DOHH2 (cell line): ENCODE results near the gene ABLIM1.

Experiments used
- H3F3A ChIP-seq: fragments of 200-600 bp; sonication (generic), shearing (Covaris generic); 2 replicates; pipeline ENCODE4 v1.6.0; 2016; ENCODE audit warnings: antibody characterized with exemption, mild to moderate bottlenecking; ENCODE audit not compliant: control insufficient read depth, insufficient read depth
- H3K27ac ChIP-seq: fragments of 200-600 bp; sonication (generic); 2 replicates; pipeline ENCODE4 v1.5.1; 2014; ENCODE audit warnings: low read depth, mild to moderate bottlenecking, low read length, moderate library complexity
- H3K27me3 ChIP-seq: fragments of 200-600 bp; sonication (generic); 2 replicates; pipeline ENCODE4 v1.6.1; 2014; ENCODE audit warnings: mild to moderate bottlenecking, low read length, mixed read lengths; ENCODE audit not compliant: control insufficient read depth
- H3K36me3 ChIP-seq: fragments of 200-600 bp; sonication (generic); 2 replicates; pipeline ENCODE4 v1.6.1; 2014; ENCODE audit warnings: mild to moderate bottlenecking, low read length, moderate library complexity, mixed read lengths; ENCODE audit not compliant: control insufficient read depth
- H3K4me1 ChIP-seq: fragments of 200-600 bp; sonication (generic); 2 replicates; pipeline ENCODE4 v1.6.1; 2014; ENCODE audit warnings: mild to moderate bottlenecking, low read length, mixed read lengths; ENCODE audit not compliant: control insufficient read depth
- H3K4me2 ChIP-seq: fragments of 200-600 bp; sonication (generic); 2 replicates; pipeline ENCODE4 v1.6.0; 2014; ENCODE audit warnings: mild to moderate bottlenecking, low read length, moderate library complexity
- H3K4me3 ChIP-seq: fragments of 200-600 bp; sonication (generic); 2 replicates; pipeline ENCODE4 v1.5.1; 2014; ENCODE audit warnings: mild to moderate bottlenecking, low read length, mixed read lengths
- H3K79me2 ChIP-seq: fragments of 200-600 bp; sonication (generic); 2 replicates; pipeline ENCODE4 v1.6.1; 2014; ENCODE audit warnings: mild to moderate bottlenecking, low read length, mixed read lengths; ENCODE audit not compliant: control insufficient read depth
- H3K9me2 ChIP-seq: fragments of 200-600 bp; sonication (generic); replicated peaks from 2 replicates; pipeline ENCODE4 v1.6.1; 2014; ENCODE audit warnings: mild to moderate bottlenecking, low read length, mixed read lengths; ENCODE audit not compliant: control insufficient read depth
- H3K9me3 ChIP-seq: fragments of 200-600 bp; sonication (generic); 2 replicates; pipeline ENCODE4 v1.6.1; 2014; ENCODE audit warnings: antibody characterized with exemption, low read length, mixed read lengths; ENCODE audit not compliant: control insufficient read depth, insufficient read depth
- H4K20me1 ChIP-seq: fragments of 200-600 bp; sonication (generic); 2 replicates; pipeline ENCODE4 v1.6.0; 2014; ENCODE audit warnings: low read depth, mild to moderate bottlenecking, antibody characterized with exemption, low read length, moderate library complexity; ENCODE audit not compliant: control insufficient read depth, insufficient read depth
- EZH2phosphoT487 ChIP-seq: fragments of 200-600 bp; sonication (generic); IDR thresholded peaks from 2 replicates; pipeline ENCODE4 v1.6.1; 2017; ENCODE audit warnings: borderline replicate concordance, mild to moderate bottlenecking, antibody characterized with exemption, low read length, moderate library complexity, mixed read lengths
- TF ChIP-seq, protein P1 (sequence below): fragments of 200-600 bp; sonication (generic); IDR thresholded peaks from one replicate; pipeline ENCODE4 v1.5.1; 2014; ENCODE audit warnings: antibody characterized with exemption, mild to moderate bottlenecking, low read depth, low read length; ENCODE audit not compliant: poor library complexity, severe bottlenecking

Gene ABLIM1

DNA sequence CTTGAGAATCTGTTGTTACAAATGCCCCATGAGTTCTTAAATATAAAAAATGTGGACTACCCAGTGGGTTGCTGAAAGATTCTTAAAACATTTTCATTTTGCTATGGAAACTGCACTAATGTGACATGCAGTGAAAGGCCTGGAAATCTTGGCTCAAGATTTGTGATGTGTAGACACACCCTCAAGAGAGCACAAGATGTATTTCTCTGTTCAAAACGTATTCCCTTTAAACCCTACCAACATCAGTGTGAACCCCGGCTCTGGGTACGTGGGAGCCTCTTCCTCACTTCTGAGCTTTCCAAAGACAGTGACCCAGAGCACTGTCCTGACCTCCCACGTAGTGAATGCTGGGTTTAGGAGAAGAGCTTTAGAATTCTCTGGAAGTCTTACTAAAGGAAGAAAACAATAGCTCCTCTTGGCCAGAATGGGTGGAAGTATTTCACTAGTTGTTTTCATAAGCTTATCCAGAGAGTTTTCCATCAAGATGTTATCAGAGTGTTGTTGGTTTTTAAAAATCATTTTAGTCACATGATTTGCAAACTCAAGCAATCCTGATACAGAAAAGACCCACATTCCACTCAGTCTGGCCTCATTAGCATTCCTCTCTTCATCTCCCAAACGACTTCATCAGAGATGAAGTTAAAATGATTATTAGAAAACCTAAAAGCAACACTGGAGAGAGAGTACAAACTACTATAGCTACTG is 172.2 kb downstream of the ABLIM1 start:
- H3K79me2 ChIP-seq: peaks cover 12% of the 10 kb centered on the region
- H3K4me1 ChIP-seq: peaks cover 33% of the 10 kb centered on the region
- peaks cover 87% of the 10 kb centered on the region for H3K36me3 ChIP-seq
- no peak overlapping the region for H3K4me2 ChIP-seq
- H3K4me3 ChIP-seq: no peak overlapping the region
- H3K9me3 ChIP-seq: no peaks in the 10 kb centered on the region
- H3K9me2 ChIP-seq: no peaks in the 10 kb centered on the region
- 0 out of 2 replicates have a peak, but pooled peaks cover 5% of the 10 kb centered on the region for H3F3A ChIP-seq
- no peak for TF ChIP-seq EZH2phosphoT487
- TF ChIP-seq, protein P1, sequence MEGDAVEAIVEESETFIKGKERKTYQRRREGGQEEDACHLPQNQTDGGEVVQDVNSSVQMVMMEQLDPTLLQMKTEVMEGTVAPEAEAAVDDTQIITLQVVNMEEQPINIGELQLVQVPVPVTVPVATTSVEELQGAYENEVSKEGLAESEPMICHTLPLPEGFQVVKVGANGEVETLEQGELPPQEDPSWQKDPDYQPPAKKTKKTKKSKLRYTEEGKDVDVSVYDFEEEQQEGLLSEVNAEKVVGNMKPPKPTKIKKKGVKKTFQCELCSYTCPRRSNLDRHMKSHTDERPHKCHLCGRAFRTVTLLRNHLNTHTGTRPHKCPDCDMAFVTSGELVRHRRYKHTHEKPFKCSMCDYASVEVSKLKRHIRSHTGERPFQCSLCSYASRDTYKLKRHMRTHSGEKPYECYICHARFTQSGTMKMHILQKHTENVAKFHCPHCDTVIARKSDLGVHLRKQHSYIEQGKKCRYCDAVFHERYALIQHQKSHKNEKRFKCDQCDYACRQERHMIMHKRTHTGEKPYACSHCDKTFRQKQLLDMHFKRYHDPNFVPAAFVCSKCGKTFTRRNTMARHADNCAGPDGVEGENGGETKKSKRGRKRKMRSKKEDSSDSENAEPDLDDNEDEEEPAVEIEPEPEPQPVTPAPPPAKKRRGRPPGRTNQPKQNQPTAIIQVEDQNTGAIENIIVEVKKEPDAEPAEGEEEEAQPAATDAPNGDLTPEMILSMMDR: no peak
- H3K27me3 ChIP-seq: no peaks in the 10 kb centered on the region
- no peak overlapping the region for H3K27ac ChIP-seq
- no peaks in the 10 kb centered on the region for H4K20me1 ChIP-seq

DNA sequence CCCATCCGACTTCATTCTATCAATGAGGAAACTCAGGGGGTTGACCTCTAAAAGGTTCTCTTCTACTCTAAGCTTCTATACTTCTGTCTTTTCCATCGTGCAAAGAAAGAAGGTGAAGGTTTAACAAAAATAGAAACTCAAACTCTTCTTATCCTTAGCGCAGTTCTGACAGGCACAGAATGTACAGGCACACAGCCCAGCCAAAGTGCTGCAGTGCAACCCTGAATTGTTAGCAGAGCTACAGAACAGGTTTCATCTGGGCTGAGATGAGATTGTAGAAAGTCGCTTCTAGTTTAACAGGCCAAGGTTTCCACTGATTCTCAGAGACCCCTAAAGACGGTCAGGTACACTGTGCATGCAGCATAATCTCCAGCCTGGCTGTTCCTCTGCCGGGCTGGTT is 174.5 kb downstream of the ABLIM1 start:
- TF ChIP-seq EZH2phosphoT487: no peak
- TF ChIP-seq, protein P1: no peak
- H3K9me3 ChIP-seq: no peaks in the 10 kb centered on the region
- no peak overlapping the region for H3K27ac ChIP-seq
- H3F3A ChIP-seq: no peaks in the 10 kb centered on the region
- no peaks in the 10 kb centered on the region for H3K27me3 ChIP-seq
- no peak overlapping the region for H3K4me2 ChIP-seq
- H3K36me3 ChIP-seq: peaks cover 80% of the 10 kb centered on the region
- H4K20me1 ChIP-seq: no peaks in the 10 kb centered on the region
- no peaks in the 10 kb centered on the region; the same call in 1 of the 2 replicates for H3K79me2 ChIP-seq
- H3K9me2 ChIP-seq: no peaks in the 10 kb centered on the region
- no peak overlapping the region for H3K4me3 ChIP-seq
- H3K4me1 ChIP-seq: peaks cover 13% of the 10 kb centered on the region

DNA sequence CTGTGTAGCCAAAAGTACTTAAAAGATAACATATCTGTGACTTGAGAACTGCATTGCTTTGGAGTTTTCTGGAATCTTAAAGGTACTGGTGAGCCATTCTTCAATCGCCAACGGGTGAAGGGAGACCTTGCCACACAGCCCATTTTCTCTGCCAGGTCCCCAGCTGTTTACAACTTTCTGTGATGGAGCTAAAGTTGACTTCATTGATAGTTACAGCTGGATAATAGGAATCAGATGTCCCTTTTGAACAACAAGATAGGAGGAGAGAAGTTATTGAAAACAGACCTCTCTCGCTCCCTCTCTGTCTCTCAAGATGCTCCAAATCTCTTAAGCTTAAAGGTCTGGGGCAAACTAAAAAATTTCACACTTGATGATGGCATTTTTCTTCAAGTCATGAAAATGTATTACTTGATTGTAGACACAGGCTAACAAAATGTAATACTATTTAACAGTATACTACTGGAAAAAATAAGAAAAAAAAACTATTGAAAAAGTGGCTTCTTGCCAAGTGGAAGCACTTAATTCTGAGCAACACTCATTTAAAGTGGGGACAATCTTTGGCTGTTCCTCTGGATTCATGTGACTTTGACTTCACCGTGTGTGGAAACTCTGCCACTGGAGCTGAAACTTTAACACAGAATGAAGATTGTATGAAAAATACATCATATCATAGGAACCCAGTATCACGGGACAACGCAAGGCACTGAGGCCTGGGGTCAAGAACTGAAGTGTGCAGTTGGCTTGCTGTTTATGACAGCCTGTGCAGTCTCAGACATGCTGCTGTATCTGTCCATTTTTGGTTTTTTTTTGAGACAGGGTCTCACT is 175.4 kb downstream of the ABLIM1 start:
- no peaks in the 10 kb centered on the region for H3K27me3 ChIP-seq
- no peak overlapping the region for H3K4me2 ChIP-seq
- peaks cover 5% of the 10 kb centered on the region for H3K4me1 ChIP-seq
- H3K9me2 ChIP-seq: no peaks in the 10 kb centered on the region
- H3K79me2 ChIP-seq: no peaks in the 10 kb centered on the region
- H3K4me3 ChIP-seq: no peak overlapping the region
- no peaks in the 10 kb centered on the region for H3K9me3 ChIP-seq
- no peaks in the 10 kb centered on the region for H4K20me1 ChIP-seq
- H3K36me3 ChIP-seq: peaks cover 71% of the 10 kb centered on the region
- H3F3A ChIP-seq: no peaks in the 10 kb centered on the region
- H3K27ac ChIP-seq: no peak overlapping the region
- TF ChIP-seq, protein P1: no peak
- TF ChIP-seq EZH2phosphoT487: no peak
